Measurements from ENCODE around the gene STPG1.

DNA sequence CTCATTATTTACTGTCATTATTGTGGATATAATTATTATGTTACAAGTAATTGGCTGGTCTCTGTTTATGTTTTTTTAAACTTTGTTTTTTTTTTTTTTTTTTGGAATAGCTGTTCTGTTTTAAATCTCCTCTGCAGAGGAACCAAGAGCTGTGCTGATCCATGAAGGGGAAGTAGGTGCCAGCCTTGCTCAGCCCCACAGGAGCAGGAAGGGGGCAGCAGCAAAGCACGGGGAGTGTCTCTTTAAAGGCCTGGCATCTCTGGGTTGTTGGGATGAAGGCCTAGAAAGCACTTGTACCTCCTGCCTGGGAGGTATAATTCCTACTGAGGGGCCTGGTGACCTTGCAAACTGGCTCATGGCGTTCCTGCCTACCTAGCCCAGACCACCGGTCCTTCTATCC is 96.9 kb downstream of the STPG1 start:
- TF ChIP-seq CTCF (conservative IDR thresholded peaks at IDR 0.05 in 1 of 2, IDR thresholded peaks at IDR 0.05 in 1 of 2; ENCODE audit: extremely low read depth in 1 of 2, insufficient read depth in 1 of 2, low read depth in 1 of 2, low read length in 2 of 2) (peak; percentile 4 to 27), EZH2 (IDR thresholded peaks at IDR 0.05; ENCODE audit: borderline replicate concordance, low read length) (no peak)

All from mammary epithelial cell (primary cell).